OCI-LY1 (cell line): ENCODE measurements around the gene ZNF726.
"Not testable (repeated sequence)": the region's sequence is repeated elsewhere in the genome, so short reads cannot be mapped to it uniquely, and the experiment has no call there.

Source experiments
- H2AFZ ChIP-seq: fragments of 200-600 bp; sonication (generic), shearing (Covaris generic); 2 replicates; pipeline ENCODE4 v1.6.0; 2014; ENCODE audit warnings: antibody characterized with exemption, mild to moderate bottlenecking, low read length
- H3F3A ChIP-seq: fragments of 200-600 bp; sonication (generic), shearing (Covaris generic); 2 replicates; pipeline ENCODE4 v1.6.0; 2014; ENCODE audit warnings: mild to moderate bottlenecking, antibody characterized with exemption, low read length, moderate library complexity; ENCODE audit not compliant: insufficient read depth
- H3K27ac ChIP-seq: fragments of 200-600 bp; sonication (generic); 2 replicates; pipeline ENCODE4 v1.5.1; 2014; ENCODE audit warnings: low read length, mixed run types, mild to moderate bottlenecking, low read depth; ENCODE audit not compliant: poor library complexity, severe bottlenecking
- H3K27me3 ChIP-seq: fragments of 200-600 bp; sonication (generic); 2 replicates; pipeline ENCODE4 v1.6.0; 2014; ENCODE audit warnings: antibody characterized with exemption, mild to moderate bottlenecking, low read length, moderate library complexity; ENCODE audit not compliant: insufficient read depth
- H3K36me3 ChIP-seq: fragments of 200-600 bp; sonication (generic); 2 replicates; pipeline ENCODE4 v1.6.1; 2014; ENCODE audit warnings: mild to moderate bottlenecking, antibody characterized with exemption, low read length, moderate library complexity, mixed read lengths; ENCODE audit not compliant: insufficient read depth
- H3K4me1 ChIP-seq: fragments of 200-600 bp; sonication (generic); 2 replicates; pipeline ENCODE4 v1.5.1; 2014; ENCODE audit warnings: mild to moderate bottlenecking, low read length, moderate library complexity; ENCODE audit not compliant: insufficient read depth, severe bottlenecking
- H3K4me2 ChIP-seq: fragments of 200-600 bp; sonication (generic), shearing (Covaris generic); 2 replicates; pipeline ENCODE4 v1.6.1; 2014; ENCODE audit warnings: low read length
- H3K4me3 ChIP-seq: fragments of 200-600 bp; sonication (generic); 2 replicates; pipeline ENCODE4 v1.5.1; 2014; ENCODE audit warnings: low read length, low read depth, mild to moderate bottlenecking, mixed read lengths; ENCODE audit not compliant: poor library complexity, severe bottlenecking
- H3K79me2 ChIP-seq: fragments of 200-600 bp; shearing (Covaris generic); 2 replicates; pipeline ENCODE4 v1.6.1; 2016; ENCODE audit warnings: mixed run types, low read length, mixed read lengths; ENCODE audit not compliant: insufficient read depth
- H3K9ac ChIP-seq: fragments of 200-600 bp; sonication (generic), shearing (Covaris generic); 2 replicates; pipeline ENCODE4 v1.6.1; 2014; ENCODE audit warnings: mild to moderate bottlenecking, low read length, mixed read lengths
- H3K9me2 ChIP-seq: fragments of 200-600 bp; sonication (generic), shearing (Covaris generic); 2 replicates; pipeline ENCODE4 v1.6.1; 2014; ENCODE audit warnings: low read depth, mild to moderate bottlenecking, low read length, mixed read lengths
- H3K9me3 ChIP-seq: fragments of 200-600 bp; shearing (Covaris generic); 2 replicates; pipeline ENCODE4 v1.6.1; 2014; ENCODE audit warnings: low read length, mixed read lengths
- H4K20me1 ChIP-seq: fragments of 200-600 bp; sonication (generic), shearing (Covaris generic); 2 replicates; pipeline ENCODE4 v1.6.0; 2016; ENCODE audit warnings: mild to moderate bottlenecking, low read length; ENCODE audit not compliant: insufficient read depth
- CTCF ChIP-seq: fragments of 200-600 bp; sonication (generic), shearing (Covaris generic); IDR thresholded peaks from 2 replicates; pipeline ENCODE4 v1.5.1; 2017; ENCODE audit warnings: mild to moderate bottlenecking, antibody characterized with exemption, low read length, moderate library complexity, mixed read lengths
- EZH2 ChIP-seq: fragments of 200-600 bp; sonication (generic), shearing (Covaris generic); IDR thresholded peaks from 2 replicates; pipeline ENCODE4 v1.8.0; 2017; ENCODE audit warnings: borderline replicate concordance, mixed run types, mild to moderate bottlenecking, antibody characterized with exemption, low read length, moderate library complexity, mixed read lengths

The ZNF726 gene

GRCh38 chr19:23949611-23950010, 34.9 kb downstream of the ZNF726 start:
- no peak overlapping the region for H3K27ac ChIP-seq
- no peak overlapping the region for H3K4me2 ChIP-seq
- H3K79me2 ChIP-seq: no peaks in the 10 kb centered on the region
- no peaks in the 10 kb centered on the region for H3K9me2 ChIP-seq
- no peaks in the 10 kb centered on the region for H3K4me1 ChIP-seq
- no peaks in the 10 kb centered on the region for H4K20me1 ChIP-seq
- H3F3A ChIP-seq: no peaks in the 10 kb centered on the region
- H2AFZ ChIP-seq: no peak overlapping the region
- TF ChIP-seq CTCF: no peak
- TF ChIP-seq EZH2: no peak
- no peak overlapping the region for H3K9ac ChIP-seq
- H3K4me3 ChIP-seq: no peak overlapping the region
- H3K27me3 ChIP-seq: no peaks in the 10 kb centered on the region
- peaks cover 28% of the 10 kb centered on the region for H3K36me3 ChIP-seq
- no peaks in the 10 kb centered on the region; the same call in 1 of the 2 replicates for H3K9me3 ChIP-seq

- H3K9ac ChIP-seq: no peak overlapping the region
- H3K27me3 ChIP-seq: no peaks in the 10 kb centered on the region
- H2AFZ ChIP-seq: no peak overlapping the region
- H3K4me3 ChIP-seq: no peak overlapping the region
- no peak overlapping the region for H3K4me2 ChIP-seq
- no peaks in the 10 kb centered on the region for H3K79me2 ChIP-seq
- H3K4me1 ChIP-seq: no peaks in the 10 kb centered on the region
- H3F3A ChIP-seq: no peaks in the 10 kb centered on the region
- no peaks in the 10 kb centered on the region for H3K9me2 ChIP-seq
- no peaks in the 10 kb centered on the region for H3K36me3 ChIP-seq
- no peaks in the 10 kb centered on the region for H3K9me3 ChIP-seq
- H4K20me1 ChIP-seq: no peaks in the 10 kb centered on the region
- no peak for TF ChIP-seq EZH2
- no peak for TF ChIP-seq CTCF
- H3K27ac ChIP-seq: no peak overlapping the region
These were observed 41.4 kb downstream of the ZNF726 start for GRCh38 chr19:23956051-23956450.

- H3K27ac ChIP-seq: no peak overlapping the region
- H3K4me3 ChIP-seq: no peak overlapping the region
- no peaks in the 10 kb centered on the region for H3K9me3 ChIP-seq
- H3F3A ChIP-seq: no peaks in the 10 kb centered on the region
- no peaks in the 10 kb centered on the region for H4K20me1 ChIP-seq
- H3K27me3 ChIP-seq: no peaks in the 10 kb centered on the region
- TF ChIP-seq EZH2 (no peak), CTCF (no peak)
- H3K9me2 ChIP-seq: no peaks in the 10 kb centered on the region
- no peak overlapping the region for H2AFZ ChIP-seq
- H3K36me3 ChIP-seq: no peaks in the 10 kb centered on the region
- H3K9ac ChIP-seq: no peak overlapping the region
- no peaks in the 10 kb centered on the region for H3K79me2 ChIP-seq
- H3K4me2 ChIP-seq: no peak overlapping the region
- no peaks in the 10 kb centered on the region for H3K4me1 ChIP-seq
These were observed 43.1 kb downstream of the ZNF726 start for GRCh38 chr19:23957660-23958281.

DNA sequence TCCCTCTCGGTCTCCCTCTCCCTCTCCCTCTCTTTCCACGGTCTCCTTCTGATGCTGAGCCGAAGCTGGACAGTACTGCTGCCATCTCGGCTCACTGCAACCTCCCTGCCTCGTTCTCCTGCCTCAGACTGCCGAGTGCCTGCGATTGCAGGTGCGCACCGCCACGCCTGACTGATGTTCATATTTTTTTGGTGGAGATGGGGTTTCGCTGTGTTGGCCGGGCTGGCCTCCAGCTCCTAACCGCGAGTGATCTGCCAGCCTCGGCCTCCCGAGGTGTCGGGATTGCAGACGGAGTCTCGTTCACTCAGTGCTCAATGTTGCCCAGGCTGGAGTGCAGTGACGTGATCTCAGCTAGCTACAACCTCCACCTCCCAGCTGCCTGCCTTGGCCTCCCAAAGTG, 48.7 kb downstream of the ZNF726 start:
- not testable (repeated sequence) for H3K4me2 ChIP-seq, H3K9me2 ChIP-seq, H2AFZ ChIP-seq, H3K4me3 ChIP-seq, H3F3A ChIP-seq, H3K9ac ChIP-seq, H3K36me3 ChIP-seq, H3K79me2 ChIP-seq, H3K9me3 ChIP-seq, H3K27me3 ChIP-seq, H3K4me1 ChIP-seq, H4K20me1 ChIP-seq, H3K27ac ChIP-seq

GRCh38 chr19:23963881-23964280, 49.2 kb downstream of the ZNF726 start:
- not testable (repeated sequence) for H3K27me3 ChIP-seq, H4K20me1 ChIP-seq

More at GRCh38 chr19:23963881-23964280, 49.2 kb downstream of the ZNF726 start:
- not testable (repeated sequence) for H3K4me3 ChIP-seq, H3K9me3 ChIP-seq, H3K4me2 ChIP-seq, H3K36me3 ChIP-seq, H3K27ac ChIP-seq, H2AFZ ChIP-seq, H3K9me2 ChIP-seq, H3K9ac ChIP-seq, H3K4me1 ChIP-seq, H3F3A ChIP-seq, H3K79me2 ChIP-seq
